ENCODE measurements around the gene HPS3. TPM values are rescaled to one million over a fixed set of nuclear protein-coding genes. Genes with fewer than 3 reads are reported as not detected.
"Not testable (repeated sequence)": the region's sequence is repeated elsewhere in the genome, so short reads cannot be mapped to it uniquely, and the experiment has no call there.

The HPS3 gene
- total RNA-seq, 1 experiment from 2014 or later: 68.0 TPM

GRCh38 chr3:149188494-149188893 lies 59.1 kb downstream of the HPS3 start:
- DNase-seq (ENCODE audit: low read depth, low spot score) (no peak), ATAC-seq (no peak)
- no TSS peak for BruUV-seq (replicated peaks)
- Histone ChIP-seq H3K36me3 (ENCODE audit: control insufficient read depth, insufficient read depth, low read length) (no peaks in the 10 kb centered on the region), H3K4me1 (ENCODE audit: control insufficient read depth, insufficient read depth, low read length) (peaks cover 5% of the 10 kb centered on the region; the same call in 1 of the 2 replicates), H3K9me3 (ENCODE audit: control insufficient read depth, insufficient read depth, low read depth, low read length) (no peaks in the 10 kb centered on the region), H3K27ac (ENCODE audit: low read length) (peak overlapping the region; percentile 58; the same call in 1 of the 2 replicates), H3K27me3 (ENCODE audit: control insufficient read depth, insufficient read depth, low read length) (no peaks in the 10 kb centered on the region), H3K4me3 (ENCODE audit: low read depth in 2 of 2, low read length in 2 of 2) (no peak overlapping the region)
- in situ Hi-C loops (cut with HindIII; ENCODE audit: low pct_unique_long_range_greater_than_20kb, low sequenced_read_pairs) (no loop called here), intact Hi-C loops (cut with micrococcal nuclease; ENCODE audit: unreplicated experiment) (no loop called here)
- ChIA-PET CTCF (no interaction called here), POLR2A (no interaction called here)
- TF ChIP-seq SIN3A (IDR thresholded peaks at IDR 0.05; ENCODE audit: borderline replicate concordance, insufficient read depth, low read depth, low read length) (no peak), CTCF (IDR thresholded peaks at IDR 0.05) (no peak)

- Histone ChIP-seq H3K27me3 (ENCODE audit: control insufficient read depth, insufficient read depth, low read length) (no peaks in the 10 kb centered on the region), H3K4me1 (ENCODE audit: control insufficient read depth, insufficient read depth, low read length) (peaks cover 7% of the 10 kb centered on the region), H3K36me3 (ENCODE audit: control insufficient read depth, insufficient read depth, low read length) (no peaks in the 10 kb centered on the region), H3K4me3 (ENCODE audit: low read depth in 2 of 2, low read length in 2 of 2) (no peak overlapping the region), H3K9me3 (ENCODE audit: control insufficient read depth, insufficient read depth, low read depth, low read length) (no peaks in the 10 kb centered on the region), H3K27ac (ENCODE audit: low read length) (0 out of 2 replicates have a peak overlapping the region, but pooled peaks have one; percentile 35)
- DNase-seq (ENCODE audit: low read depth, low spot score) (no peak), ATAC-seq (no peak)
- ChIA-PET POLR2A (interaction anchor here (1.0 kb wide), 1 partner anchor 19 kb away, joined by 3 read pairs; no protein-coding TSS in a partner anchor), CTCF (interaction anchor here (0.7 kb wide), 1 partner anchor 61 kb away, joined by 6 read pairs; no protein-coding TSS in a partner anchor)
- TF ChIP-seq CTCF (IDR thresholded peaks at IDR 0.05) (no peak), REST (IDR thresholded peaks at IDR 0.05; ENCODE audit: insufficient read depth in 1 of 2, low read depth in 2 of 2, low read length in 1 of 2) (no peak), POLR2AphosphoS5 (IDR thresholded peaks at IDR 0.05; ENCODE audit: low read depth, low read length) (no peak), TCF7L2 (IDR thresholded peaks at IDR 0.05; ENCODE audit: low read depth, low read length) (no peak), SIN3A (IDR thresholded peaks at IDR 0.05; ENCODE audit: borderline replicate concordance, insufficient read depth, low read depth, low read length) (no peak)
- in situ Hi-C loops (cut with HindIII; ENCODE audit: low pct_unique_long_range_greater_than_20kb, low sequenced_read_pairs): no loop called here
- intact Hi-C loops (cut with micrococcal nuclease; ENCODE audit: unreplicated experiment): no loop called here
- no TSS peak for BruUV-seq (replicated peaks)
These were observed 65.8 kb downstream of the HPS3 start for GRCh38 chr3:149195221-149195620.

GRCh38 chr3:149196805-149197592 lies 67.6 kb downstream of the HPS3 start:
- ATAC-seq; H3K4me3 ChIP-seq (ENCODE audit: low read depth in 2 of 2, low read length in 2 of 2); CTCF ChIA-PET; in situ Hi-C loops (cut with HindIII; ENCODE audit: low pct_unique_long_range_greater_than_20kb, low sequenced_read_pairs); DNase-seq (ENCODE audit: low read depth, low spot score); H3K4me1 ChIP-seq (ENCODE audit: control insufficient read depth, insufficient read depth, low read length); intact Hi-C loops (cut with micrococcal nuclease; ENCODE audit: unreplicated experiment); H3K36me3 ChIP-seq (ENCODE audit: control insufficient read depth, insufficient read depth, low read length); BruUV-seq (replicated peaks); H3K9me3 ChIP-seq (ENCODE audit: control insufficient read depth, insufficient read depth, low read depth, low read length); POLR2A ChIA-PET; H3K27ac ChIP-seq (ENCODE audit: low read length); H3K27me3 ChIP-seq (ENCODE audit: control insufficient read depth, insufficient read depth, low read length): not testable (repeated sequence)

All from Panc1 (cell line).